ENCODE results near the gene PLCB2.
A peak's percentile ranks its signal among the peaks of the same experiment; 100 is the strongest.

Gene PLCB2

GRCh38 chr15:40325700-40326099 lies 18.0 kb upstream of the PLCB2 start:
- DNase-seq (ENCODE audit: low read depth in 1 of 2, low spot score in 1 of 2), result no peak

DNA sequence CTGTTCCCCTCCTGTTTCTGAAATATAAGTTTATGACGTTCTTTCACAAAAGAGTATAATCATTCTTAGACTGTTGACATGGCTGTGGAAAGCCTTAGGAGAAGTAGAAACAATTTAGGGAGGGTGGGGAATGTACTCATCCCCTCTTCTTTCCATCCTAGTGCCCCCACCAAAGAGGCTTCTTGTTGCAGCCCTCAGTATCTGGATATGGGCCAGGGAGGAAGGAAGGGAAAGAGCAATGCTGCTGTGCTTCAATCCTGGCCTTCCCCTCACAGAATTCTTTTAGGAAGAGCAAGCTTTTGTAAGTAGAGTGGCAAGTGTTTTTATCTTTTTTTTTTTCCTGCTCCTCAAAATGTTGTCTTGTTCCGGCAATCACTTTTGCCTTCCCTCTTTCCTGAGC lies 17.5 kb upstream of the PLCB2 start:
- DNase-seq (ENCODE audit: low read depth in 1 of 2, low spot score in 1 of 2), result no peak

DNA sequence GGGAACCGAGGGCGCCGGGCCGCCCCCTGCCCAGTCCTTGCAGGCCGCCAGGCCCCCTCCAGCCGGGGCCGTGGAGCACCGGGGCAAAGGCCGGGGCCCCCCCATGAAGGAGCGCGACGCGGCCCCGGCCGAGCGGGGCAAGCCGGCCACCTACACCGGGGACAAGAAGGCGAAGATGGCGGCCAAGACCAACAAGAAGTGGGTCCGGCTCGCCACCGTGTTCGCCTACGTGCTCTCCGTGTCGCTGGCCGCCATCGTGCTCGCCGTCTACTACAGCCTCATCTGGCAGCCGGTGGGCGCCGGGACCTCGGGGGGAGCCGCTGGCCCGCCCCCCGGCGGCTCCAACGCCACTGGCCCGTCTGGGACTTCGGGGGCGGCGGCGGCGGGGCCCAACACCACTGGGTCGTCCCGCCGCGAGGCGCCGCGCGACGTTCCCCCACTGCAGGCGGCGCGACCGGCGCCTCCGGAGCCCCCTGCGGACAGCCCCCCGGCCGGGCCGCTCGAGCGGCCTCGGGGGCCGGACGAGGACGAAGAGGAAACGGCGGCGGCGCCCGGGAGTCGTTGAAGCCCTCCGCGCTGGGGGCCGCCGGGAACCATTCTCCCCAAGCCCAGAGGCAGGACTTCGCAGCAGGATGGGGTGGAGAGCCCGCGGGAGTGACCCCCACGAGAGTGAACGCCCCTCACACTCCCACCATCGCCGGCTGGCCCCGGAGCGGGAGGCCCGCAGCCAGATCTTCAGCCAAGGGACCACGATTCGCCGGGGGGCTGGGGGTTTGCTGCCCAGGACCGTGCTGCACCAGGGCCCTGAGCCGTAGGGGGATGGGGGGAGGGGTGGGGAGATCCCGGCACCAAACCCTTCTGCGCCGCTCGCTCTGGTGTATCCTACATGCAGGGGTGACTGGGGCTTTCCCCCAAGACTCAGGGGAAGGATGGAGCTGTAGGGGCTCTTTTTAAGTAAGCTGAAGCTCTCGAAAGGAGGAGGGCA lies 16.5 kb upstream of the PLCB2 start:
- DNase-seq (ENCODE audit: low read depth in 1 of 2, low spot score in 1 of 2), result no peak

DNA sequence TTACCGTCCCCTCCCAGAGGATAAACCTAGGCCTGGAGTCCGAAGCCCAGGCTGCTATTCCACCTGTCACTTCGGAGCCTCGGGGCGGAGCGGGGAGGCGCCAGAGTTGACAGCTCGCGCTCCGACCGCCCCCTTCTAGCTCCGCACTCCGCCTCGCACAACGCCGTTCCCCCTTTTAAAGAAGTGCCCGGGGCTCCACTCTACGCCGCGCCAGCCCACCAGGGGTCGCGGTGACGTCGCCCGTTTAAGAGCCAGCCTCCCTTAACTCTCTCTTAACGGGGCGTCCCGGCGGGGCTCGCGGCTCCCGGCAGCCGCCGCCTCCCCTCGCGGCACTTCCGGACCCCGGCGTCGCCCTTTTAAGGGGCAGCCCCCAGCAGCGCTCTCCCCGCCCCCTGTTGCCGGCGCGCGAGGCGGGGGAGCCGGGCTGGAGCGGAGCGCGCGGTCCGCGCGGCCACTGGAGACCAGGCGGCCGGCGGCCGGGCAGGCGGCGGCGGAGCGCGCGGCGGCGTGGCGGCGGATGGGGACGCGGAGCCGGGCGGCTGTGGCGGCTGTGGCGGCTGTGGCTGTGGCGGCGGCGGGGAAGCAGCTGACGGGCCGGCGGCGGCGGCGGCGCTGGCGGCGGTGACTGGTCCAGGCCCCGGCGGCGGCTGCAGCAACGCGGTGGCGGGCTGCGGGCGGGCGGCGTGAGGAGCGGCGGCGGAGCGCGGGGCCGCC lies 15.7 kb upstream of the PLCB2 start, which contains the start of gene INAFM2:
TSS of gene INAFM2 (plus strand) at position 454 of the 714 bp plus-strand sequence. CDS start 364 bp downstream, outside the sequence.
- DNase-seq (ENCODE audit: low read depth in 1 of 2, low spot score in 1 of 2), result peak; percentile 72 to 86

- DNase-seq (ENCODE audit: low read depth in 1 of 2, low spot score in 1 of 2), result no peak
These were observed 14.9 kb upstream of the PLCB2 start for GRCh38 chr15:40322531-40323238.

GRCh38 chr15:40320931-40321371 lies 13.2 kb upstream of the PLCB2 start:
- peak in 1 of 2 donors; percentile 55 for DNase-seq (ENCODE audit: low read depth in 1 of 2, low spot score in 1 of 2)

DNA sequence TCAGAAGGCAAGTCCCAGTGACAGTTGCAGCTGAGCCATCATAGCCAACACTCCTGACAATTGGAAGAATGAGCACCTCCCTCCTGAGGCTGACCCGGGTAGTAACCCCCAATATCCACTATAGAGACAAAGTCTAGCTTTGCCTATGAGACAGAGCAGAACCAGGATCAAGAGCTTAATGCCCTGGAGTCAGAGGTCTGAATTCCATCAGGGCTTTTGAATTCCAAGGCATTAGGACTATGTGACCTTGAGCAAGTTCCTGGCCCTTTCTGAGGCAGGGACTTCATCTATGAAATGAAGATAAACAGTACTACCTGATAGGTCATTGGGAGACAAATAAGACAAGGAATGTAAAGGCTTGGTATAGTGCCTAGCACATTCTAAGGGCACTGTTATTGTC lies 12.7 kb upstream of the PLCB2 start:
- no peak for DNase-seq (ENCODE audit: low read depth in 1 of 2, low spot score in 1 of 2)

- no peak for DNase-seq (ENCODE audit: low read depth in 1 of 2, low spot score in 1 of 2)
These were observed 9.8 kb upstream of the PLCB2 start for GRCh38 chr15:40317580-40317979.

- no peak for DNase-seq (ENCODE audit: low read depth in 1 of 2, low spot score in 1 of 2)
These were observed 9.2 kb upstream of the PLCB2 start for GRCh38 chr15:40316931-40317330.

GRCh38 chr15:40314723-40315276 lies 7.1 kb upstream of the PLCB2 start:
- no peak for DNase-seq (ENCODE audit: low read depth in 1 of 2, low spot score in 1 of 2)

DNA sequence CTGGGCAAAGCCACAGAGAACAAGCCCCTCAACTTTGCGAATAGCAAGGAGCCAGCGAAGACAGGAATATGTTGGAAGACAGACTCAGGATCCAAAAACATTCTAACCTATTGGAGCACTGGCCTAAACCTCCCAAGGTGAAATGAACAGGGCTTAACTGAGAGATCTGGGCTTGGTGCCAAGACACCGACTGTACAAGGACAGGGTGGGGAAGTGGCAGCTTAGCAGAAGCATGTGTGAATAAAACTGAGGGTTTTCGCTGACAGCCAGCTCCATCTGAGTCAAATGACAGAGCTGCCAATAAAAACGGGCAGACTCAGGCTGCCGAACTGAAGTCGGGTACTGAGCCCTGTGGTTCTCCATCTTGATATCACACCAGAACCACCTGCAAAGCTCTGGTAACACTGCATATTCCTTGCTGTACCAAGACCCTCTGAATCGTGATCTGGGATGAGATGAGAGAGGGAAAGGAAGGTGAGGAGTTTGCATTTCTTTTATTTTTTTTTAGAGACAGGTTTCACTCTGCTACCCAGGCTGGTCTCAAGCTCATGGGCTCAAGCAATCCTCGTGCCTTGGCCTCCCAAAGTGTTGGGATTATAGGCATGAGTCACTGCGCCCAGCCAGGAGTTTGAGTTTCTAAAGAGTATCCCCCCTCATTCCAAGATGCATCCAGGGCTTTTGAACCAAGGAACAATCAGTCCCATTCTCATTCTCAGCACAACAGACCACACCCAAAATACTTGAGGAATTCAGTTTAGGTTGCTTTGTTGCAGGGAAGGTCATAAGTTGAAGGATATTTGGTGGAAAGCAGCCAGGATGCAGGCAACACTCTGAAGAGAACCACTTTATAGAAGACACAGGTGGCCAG lies 6.0 kb upstream of the PLCB2 start:
- no peak for DNase-seq (ENCODE audit: low read depth in 1 of 2, low spot score in 1 of 2)

GRCh38 chr15:40312370-40313158 lies 4.8 kb upstream of the PLCB2 start:
- no peak for DNase-seq (ENCODE audit: low read depth in 1 of 2, low spot score in 1 of 2)

DNA sequence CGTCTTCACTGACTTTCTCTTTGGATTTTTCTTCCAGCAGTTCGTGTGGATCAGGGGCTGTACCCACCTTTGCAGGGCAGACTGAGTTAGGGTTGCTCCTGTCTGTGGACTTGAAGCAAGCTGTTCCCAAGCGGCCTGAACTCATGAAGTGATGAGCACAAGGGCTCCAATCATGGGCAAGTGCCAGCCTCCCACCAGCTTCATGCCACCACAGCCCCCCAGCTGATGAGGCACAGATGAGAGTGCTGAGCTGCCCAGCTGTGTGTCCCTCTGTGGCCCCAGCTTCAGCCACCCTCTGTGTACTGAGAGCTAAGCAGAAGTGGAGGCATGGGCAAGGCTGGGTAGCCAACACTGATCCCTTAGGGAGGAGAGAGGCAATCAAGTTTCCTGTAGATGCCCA lies 3.3 kb upstream of the PLCB2 start:
- no peak for DNase-seq (ENCODE audit: low read depth in 1 of 2, low spot score in 1 of 2)

DNA sequence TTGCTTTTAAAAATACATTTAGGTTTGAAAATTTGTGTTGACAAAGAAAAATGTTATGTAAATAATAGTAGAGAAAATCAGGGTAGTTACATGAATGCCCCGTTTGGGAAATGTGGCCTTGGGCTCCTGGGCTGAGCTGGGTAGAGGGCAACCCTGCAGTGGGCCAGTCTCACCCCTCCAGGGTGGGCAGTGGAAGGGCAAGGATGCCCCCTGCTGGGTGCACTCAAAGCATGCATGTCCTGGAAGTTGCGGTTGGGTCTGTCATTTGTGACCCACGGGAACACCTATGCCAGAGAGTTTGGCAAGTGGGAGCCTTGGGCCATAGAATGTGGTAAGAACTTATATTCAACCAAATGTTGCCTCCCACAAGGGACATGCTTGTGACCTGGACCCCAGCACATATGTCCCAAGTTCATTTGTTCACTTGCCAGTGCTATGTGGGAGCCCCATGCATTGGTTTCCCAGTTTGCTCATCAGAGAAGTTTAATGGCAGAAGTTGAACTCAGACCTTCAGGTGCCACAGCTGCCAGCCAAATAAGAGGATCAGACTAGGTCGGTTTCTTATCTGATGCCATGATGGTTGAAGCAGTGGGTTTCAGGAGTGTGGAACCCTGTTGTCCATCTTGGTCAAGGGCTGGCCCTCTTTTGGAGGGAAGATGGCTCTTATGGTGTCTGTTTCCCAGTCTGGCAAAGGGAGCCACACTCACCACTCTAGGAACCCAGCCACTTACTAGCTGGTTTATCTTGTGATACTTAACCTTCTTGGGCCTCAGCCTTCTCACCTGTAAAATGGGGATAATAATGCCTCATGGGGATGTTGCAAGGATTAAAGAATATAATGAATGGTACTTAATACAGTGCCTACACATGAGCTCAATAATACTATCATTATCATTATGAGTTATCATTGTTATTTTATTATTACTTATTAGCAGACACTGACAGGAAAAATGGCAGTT lies 2.5 kb upstream of the PLCB2 start:
- DNase-seq (ENCODE audit: low read depth in 1 of 2, low spot score in 1 of 2), result no peak

DNA sequence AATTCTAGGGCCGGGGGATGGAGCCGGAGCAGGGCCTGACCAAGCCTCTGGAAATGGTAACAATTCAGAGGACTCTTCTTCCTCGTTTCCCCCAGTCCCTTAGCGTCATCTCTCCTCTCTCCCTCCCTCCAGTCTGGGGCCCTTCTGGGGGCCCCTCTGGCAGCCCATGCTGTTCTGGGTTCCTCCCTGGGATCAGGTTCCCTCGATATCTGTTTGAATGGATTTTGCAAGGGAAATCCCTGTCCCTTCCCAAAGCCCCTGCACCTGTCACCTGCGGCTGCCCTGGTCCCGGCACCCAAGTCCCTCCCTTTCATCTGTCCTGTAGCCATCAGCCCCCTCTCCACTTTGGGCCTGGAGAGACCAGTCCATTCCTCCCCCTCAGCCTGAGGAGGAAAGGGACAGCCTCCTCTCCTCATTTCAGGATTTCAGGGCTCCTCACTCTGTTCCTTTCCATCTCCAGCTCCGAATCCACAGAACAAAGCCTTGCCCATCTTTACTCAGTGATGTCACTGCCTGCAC lies 1.7 kb upstream of the PLCB2 start:
- DNase-seq (ENCODE audit: low read depth in 1 of 2, low spot score in 1 of 2), result no peak

- DNase-seq (ENCODE audit: low read depth in 1 of 2, low spot score in 1 of 2), result no peak
These were observed 827 bp downstream of the PLCB2 start for GRCh38 chr15:40306908-40307307.

DNA sequence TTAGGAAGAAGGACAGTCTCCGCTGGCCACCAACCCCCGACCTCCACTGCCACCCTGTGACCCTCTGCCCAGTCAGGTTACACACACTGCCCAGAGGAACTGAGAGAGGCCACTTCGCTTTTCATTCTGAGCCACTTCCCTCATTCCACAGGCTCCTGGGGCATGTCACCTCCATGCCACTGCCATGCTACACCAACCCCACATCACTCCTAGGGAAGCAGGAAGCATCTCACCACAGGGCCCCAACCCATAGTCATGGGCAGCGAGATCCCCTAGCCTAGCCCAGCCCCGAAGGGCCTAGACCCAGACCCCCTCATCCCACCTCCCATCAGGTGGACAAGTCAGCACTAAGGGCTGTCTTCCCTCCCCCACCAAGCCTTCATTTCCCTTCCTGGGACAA lies 1.4 kb downstream of the PLCB2 start:
- no peak for DNase-seq (ENCODE audit: low read depth in 1 of 2, low spot score in 1 of 2)

- DNase-seq (ENCODE audit: low read depth in 1 of 2, low spot score in 1 of 2), result no peak
These were observed 2.5 kb downstream of the PLCB2 start for GRCh38 chr15:40305281-40305680.
